BJ (cell line): ENCODE results near the gene DPM3. TPM values are rescaled to one million over a fixed set of nuclear protein-coding genes. Genes with fewer than 3 reads are reported as not detected.

ENCODE experiments used
- CTCF ChIA-PET: fragments of 350-600 bp; formaldehyde crosslinking; extraction: SDS; loops from one replicate; lab custom pipeline; 2021; ENCODE audit warnings: antibody characterized with exemption, inconsistent platforms; lab: Yijun Ruan, JAX
- POLR2A ChIA-PET: fragments of 300-600 bp; sonication (Branson Sonifier 250); formaldehyde crosslinking; extraction: SDS; loops from one replicate; lab custom pipeline; 2021; ENCODE audit warnings: antibody characterized with exemption; lab: Charles Lee
- DNase-seq: peaks from one replicate; pipeline ENCODE4 v3.0.0-alpha.2; 2011; ENCODE audit warnings: low read depth
- H3K27me3 ChIP-seq: 2 replicates; pipeline ENCODE4 v1.6.0; 2011; ENCODE audit warnings: low read length; ENCODE audit not compliant: control insufficient read depth, insufficient read depth
- H3K36me3 ChIP-seq: 2 replicates; pipeline ENCODE4 v1.5.1; 2011; ENCODE audit warnings: low read length; ENCODE audit not compliant: control insufficient read depth, insufficient read depth
- H3K4me3 ChIP-seq: 2 replicates; pipeline ENCODE4 v1.5.1; 2011; ENCODE audit warnings: low read depth, mild to moderate bottlenecking, control low read depth, low read length
- CTCF ChIP-seq: IDR thresholded peaks from 2 replicates; pipeline ENCODE4 v1.5.1; 2011; ENCODE audit warnings: low read depth, mild to moderate bottlenecking, control low read depth, inconsistent platforms, low read length, moderate library complexity; ENCODE audit not compliant: insufficient read depth
- polyA plus RNA-seq: library from polyadenylated mRNA; depleted of rRNA; stranded (reverse); fragments of >200 nt; gene quantifications from 2 replicates; pipeline ENCODE4 v1.2.3, GENCODE V29; 2011

Gene DPM3
- polyA plus RNA-seq, 1 experiment, result 34.1 TPM

- DNase-seq, result no peak
- Histone ChIP-seq H3K36me3 (peaks cover 27% of the 10 kb centered on the region), H3K27me3 (no peaks in the 10 kb centered on the region), H3K4me3 (no peak overlapping the region)
- no peak for TF ChIP-seq CTCF
- POLR2A ChIA-PET, result no interaction called here
- CTCF ChIA-PET, result interaction anchor here (0.9 to 10.5 kb wide), 6 partner anchors 8 to 87 kb away, joined by 3 to 147 read pairs (median 6); no protein-coding TSS in a partner anchor
These were observed 37.6 kb upstream of the DPM3 start for GRCh38 chr1:155177918-155178281.

- Histone ChIP-seq H3K27me3 (no peaks in the 10 kb centered on the region), H3K36me3 (peaks cover 27% of the 10 kb centered on the region), H3K4me3 (no peak overlapping the region)
- ChIA-PET POLR2A (no interaction called here), CTCF (interaction anchor here (0.8 to 10.5 kb wide), 9 partner anchors 9 to 116 kb away, joined by 3 to 147 read pairs (median 4); no protein-coding TSS in a partner anchor)
- DNase-seq, result no peak
- no peak for TF ChIP-seq CTCF
These were observed 37.0 kb upstream of the DPM3 start for GRCh38 chr1:155177192-155177917.

- Histone ChIP-seq H3K36me3 (peaks cover 26% of the 10 kb centered on the region), H3K27me3 (no peaks in the 10 kb centered on the region), H3K4me3 (no peak overlapping the region)
- no peak for DNase-seq
- POLR2A ChIA-PET, result no interaction called here
- CTCF ChIA-PET, result interaction anchor here (0.8 to 10.5 kb wide), 9 partner anchors 9 to 115 kb away, joined by 3 to 147 read pairs (median 16); partner anchors contain the start of gene THBS3
- peak; percentile 94 for TF ChIP-seq CTCF
These were observed 36.3 kb upstream of the DPM3 start for GRCh38 chr1:155176544-155177071.

GRCh38 chr1:155175927-155176371, 35.6 kb upstream of the DPM3 start:
- ChIA-PET CTCF (interaction anchor here (0.9 to 10.5 kb wide), 10 partner anchors 10 to 423 kb away, joined by 3 to 147 read pairs (median 12); partner anchors contain the start of gene THBS3), POLR2A (no interaction called here)
- Histone ChIP-seq H3K27me3 (no peaks in the 10 kb centered on the region), H3K36me3 (peaks cover 26% of the 10 kb centered on the region), H3K4me3 (no peak overlapping the region)
- no peak for DNase-seq
- 0 out of 2 replicates have a peak, but pooled peaks have one; percentile 12 for TF ChIP-seq CTCF
